LoVo (cell line): ENCODE measurements around the gene DLX6.
A peak's percentile ranks its signal among the peaks of the same experiment; 100 is the strongest.
"Not testable (repeated sequence)": the region's sequence is repeated elsewhere in the genome, so short reads cannot be mapped to it uniquely, and the experiment has no call there.

Experiments
- DNase-seq: peaks from one replicate; pipeline ENCODE4 v3.0.0-alpha.2; 2016; ENCODE audit warnings: low spot score

DLX6 gene

DNA sequence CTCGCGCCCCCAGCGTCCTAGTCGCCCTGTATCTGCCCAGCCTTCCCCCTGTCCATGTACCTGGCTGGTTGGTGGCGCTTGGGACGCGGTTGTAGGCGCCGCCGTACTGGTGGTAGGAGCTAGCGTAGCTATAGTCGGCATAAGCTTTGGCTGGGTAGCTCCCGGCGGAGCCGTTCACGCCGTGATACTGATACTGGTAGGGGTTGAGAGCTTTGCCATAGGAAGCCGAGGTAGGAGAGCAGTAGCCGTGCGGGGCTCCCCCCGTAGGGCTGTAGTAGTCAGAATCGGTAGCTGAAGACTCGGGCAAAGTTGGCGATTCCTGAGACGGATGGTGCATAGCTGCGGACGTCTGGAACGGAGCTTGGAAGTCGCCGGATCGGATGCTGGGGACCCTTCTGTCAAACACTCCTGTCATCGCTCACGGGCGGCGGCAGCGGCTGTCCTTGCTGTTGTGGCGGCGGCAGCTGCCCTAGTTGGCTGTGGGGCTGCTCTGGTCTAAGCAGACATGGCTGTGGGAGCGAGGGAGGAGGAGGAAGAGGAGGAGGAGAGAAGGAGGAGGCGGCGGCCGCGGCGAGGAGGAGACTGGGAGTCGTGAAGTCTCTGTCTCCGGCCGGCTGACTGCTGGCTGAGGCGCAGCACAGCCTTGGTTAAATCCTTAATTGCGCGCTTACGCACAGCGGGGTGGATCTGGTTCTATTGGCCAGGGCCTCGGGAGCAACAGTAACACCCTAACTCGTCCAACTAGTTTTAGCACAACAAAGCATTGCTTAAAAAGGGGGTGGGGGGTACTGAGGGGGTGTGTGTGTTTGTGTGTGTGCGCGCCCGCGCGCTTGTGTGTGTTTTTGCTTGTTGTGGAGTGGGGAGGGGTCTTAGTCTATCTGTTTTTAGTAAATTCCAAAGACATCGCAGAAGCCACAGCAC lies 19.1 kb downstream of the DLX6 start, which contains the start of gene DLX5:
Gene DLX5, minus strand, starts transcription at position 623 of the 921 bp plus-strand sequence. Its CDS starts 208 bp downstream, at position 415.
- DNase-seq = no peak

DNA sequence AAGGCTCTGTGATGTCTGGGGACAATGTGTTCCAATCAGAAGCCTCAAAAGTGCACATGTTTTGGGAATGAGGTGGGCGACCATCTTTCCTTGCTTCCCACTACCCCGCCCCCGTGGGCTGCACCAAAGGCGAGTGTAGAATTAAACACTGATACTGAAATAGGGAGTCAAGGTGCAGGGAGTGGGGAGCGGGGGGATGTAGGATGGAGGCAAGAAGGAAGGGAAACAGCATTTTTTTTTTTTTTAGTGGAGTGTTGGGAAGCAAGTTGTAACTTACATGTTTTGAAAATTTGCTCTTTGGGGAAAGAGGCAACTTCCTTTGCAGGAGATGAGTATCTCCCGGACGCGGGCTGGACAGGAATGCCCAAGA lies 19.8 kb downstream of the DLX6 start:
- DNase-seq = no peak

DNA sequence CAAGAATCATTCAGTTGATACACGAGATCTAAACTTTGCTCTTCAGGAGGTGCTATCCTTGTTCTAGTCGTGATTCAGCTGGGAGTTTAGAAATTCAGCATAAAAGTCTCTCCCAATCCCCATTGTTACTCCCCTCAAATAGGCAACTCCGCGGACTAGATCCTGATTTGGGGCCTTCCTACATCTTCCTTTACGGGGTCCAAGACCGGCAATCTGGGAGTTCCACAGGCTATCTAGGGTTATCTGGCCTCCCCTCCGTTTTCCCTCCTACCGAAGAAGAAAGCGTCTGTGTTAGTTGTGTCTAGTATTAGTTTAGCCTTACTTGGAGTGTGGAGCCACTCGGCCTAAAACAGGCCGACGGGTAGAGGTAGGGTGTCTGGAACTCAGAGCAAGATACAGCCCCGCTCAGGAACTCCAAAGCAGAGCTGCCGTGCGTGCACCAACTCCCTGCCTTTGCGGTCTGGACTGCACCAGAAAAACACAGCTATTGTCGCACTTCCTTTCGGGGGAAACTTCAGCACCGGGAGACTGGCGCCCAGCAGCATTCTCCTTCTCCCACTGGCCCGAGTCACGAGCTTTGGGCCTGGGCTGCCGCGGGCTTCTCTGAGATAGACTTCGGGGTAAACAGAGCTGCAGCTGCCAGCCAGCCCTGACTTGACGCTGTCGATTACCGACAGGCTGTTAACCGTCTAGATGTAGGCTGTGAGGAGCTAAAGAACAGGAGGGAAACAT lies 20.8 kb downstream of the DLX6 start:
- no peak for DNase-seq

DNA sequence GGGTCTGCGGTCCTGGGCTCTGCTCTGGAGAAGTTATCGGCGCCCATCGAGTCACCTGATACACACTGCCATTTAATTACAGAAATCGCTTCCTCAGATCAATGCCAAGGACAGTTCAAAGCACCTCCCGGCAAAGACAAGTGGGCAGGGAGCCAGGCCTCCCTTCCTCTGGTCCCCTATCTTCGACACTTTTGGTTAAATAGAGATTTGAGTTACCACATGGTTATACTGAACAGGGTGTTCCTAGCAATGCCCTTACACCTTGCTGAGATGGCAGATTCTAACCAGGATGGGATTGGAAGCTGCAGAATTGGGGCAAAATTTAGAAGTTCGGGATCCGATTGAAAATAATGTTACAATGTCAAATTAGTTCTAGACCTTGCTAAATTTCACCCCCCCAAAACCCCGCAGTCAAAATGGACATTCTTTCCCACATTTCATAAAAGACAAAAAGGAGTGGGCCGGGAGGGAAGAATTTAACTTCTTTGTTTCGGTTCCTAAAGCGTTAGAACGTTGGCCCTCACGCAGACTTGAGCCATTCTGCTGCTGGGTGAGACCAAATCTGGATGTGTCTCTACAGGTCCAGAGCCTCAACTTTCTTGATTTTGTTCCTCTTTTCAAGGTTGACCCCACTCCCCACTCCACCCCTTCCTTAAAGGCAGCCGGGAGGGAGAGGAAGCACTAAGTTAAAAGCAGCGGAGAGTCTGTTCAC lies 21.5 kb downstream of the DLX6 start:
- no peak for DNase-seq

DNA sequence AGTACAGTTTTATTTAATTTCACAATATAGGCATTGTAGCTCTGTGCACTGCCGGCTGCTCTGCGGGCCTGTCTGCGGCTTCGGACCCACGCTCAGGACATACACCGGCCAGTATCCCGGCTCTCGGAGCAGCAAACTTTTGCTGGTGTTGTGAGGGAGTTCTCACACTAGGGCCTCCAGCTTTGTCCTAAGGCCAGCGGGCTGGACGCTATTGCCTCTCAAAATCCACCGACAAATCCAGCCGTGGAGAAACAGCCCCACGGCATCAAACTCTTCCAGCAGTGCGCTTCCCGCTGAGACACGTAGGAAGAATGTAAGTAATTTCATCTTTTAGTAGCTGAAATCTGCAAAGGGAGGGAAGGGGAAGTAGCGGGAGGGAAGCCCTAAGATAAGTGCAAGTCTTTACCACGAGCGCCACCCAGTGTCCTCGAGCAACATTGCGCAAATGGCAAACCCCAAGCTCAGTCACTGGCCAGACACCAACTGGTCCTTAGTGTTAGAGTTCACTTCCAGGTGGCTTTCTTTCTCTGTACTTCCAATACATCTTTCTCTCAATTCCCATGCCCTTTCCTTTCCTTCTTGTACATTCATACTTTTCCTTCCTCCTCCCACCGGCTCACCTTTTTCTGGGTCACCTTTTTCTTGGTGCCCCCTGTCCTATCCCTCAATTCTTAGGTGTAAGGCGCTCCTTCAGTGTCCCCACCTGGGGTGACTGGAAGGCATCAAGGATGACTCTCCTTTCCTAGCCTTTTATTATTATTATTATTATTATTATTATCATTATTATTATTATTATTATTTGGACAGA lies 22.3 kb downstream of the DLX6 start:
- DNase-seq = peak; percentile 76

DNA sequence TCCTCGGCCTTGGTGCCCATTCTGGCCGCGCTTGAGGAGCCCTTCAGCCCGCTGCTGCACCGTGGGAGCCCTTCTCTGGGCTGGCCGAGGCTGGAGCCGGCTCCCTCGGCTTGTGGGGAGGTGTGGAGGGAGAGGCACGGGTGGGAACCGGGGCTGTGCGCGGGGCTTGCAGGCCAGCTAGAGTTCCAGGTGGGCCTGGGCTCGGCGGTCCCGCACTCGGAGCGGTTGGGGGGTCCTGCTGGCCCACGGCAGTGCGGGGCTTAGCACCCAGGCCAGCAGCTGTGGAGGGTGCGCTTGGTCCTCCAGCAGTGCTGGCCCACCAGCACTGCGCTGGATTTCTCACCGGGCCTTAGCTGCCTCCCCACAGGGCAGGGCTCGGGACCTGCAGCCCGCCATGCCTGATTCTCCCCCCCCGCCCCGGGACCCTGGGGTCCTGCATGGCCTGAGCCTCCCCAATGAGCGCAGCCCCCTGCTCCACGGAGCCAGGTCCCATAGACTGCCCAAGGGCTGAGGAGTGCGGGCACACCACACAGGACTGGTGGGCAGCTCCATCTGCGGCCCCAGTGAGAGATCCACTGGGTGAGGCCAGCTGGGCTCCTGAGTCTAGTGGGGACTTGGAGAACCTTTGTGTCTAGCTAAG lies 29.0 kb downstream of the DLX6 start:
- not testable (repeated sequence) for DNase-seq

DNA sequence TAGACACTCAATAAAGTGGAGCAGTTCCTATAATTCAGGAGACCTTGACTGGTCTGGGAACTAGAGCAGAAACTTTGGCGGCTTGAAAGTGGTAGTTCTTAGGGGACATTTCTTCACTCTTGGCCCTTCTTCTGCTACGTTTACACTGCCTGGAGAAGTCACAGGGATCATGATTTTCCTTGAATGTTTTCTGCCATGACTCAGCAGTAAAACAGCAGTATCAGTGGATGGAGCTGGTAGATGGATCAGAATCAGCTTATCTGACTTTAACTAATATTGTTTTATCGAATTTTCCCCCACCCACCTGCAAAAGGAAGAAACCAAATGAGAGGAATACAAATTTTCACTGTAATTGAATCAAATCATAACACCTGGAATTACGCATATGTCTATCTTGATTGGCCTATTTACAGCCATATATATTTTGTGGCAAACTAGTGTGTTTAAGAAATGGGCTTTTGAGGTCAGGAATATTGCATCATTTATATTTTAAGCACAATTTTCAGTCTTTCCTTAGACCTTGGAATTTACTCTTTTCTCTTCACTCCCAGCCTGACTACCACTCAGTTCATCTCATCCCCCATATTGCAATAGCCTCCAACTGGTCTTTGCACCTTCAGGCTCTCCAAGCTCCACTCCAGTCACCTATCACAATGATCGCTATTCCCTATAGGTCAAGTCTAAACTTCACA lies 34.2 kb downstream of the DLX6 start:
- DNase-seq = no peak

DNA sequence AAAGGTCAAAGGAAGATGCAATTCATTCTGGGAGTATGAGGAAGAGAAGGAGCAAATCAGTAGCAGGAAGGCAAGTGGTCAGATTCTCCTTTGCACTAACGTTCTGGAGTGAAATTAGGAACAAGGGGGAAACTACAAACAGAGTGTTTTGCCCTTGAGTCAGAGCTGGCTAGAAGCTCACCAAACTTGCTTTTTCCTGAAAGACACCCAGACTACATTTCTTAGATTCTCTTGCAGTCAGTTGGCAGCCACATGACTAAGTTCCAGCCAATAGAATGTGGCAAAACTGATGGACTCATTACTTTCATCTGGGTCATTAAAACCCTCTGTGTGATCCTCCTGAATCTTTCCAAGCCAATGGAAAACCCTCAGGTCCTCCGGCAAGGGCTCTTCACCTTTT lies 37.9 kb downstream of the DLX6 start:
- DNase-seq = no peak
